Activated gamma-delta T cell treated with Interleukin-2 at 50 U/mL for 16 hours (primary cell): ENCODE measurements around the gene PTPRG.
"Not testable (repeated sequence)": the region's sequence is repeated elsewhere in the genome, so short reads cannot be mapped to it uniquely, and the experiment has no call there.

Experiments used
- DNase-seq: peaks from one replicate; pipeline ENCODE4 v3.0.0-alpha.2; 2020

PTPRG gene

GRCh38 chr3:61986473-61986872 is 425.1 kb downstream of the PTPRG start:
- no peak for DNase-seq

- DNase-seq, result no peak
Observed at GRCh38 chr3:61989681-61990080, 428.3 kb downstream of the PTPRG start.

GRCh38 chr3:61990327-61991027 is 429.1 kb downstream of the PTPRG start:
- DNase-seq, result no peak

- no peak for DNase-seq
Observed at GRCh38 chr3:61991706-61992105, 430.3 kb downstream of the PTPRG start.

GRCh38 chr3:61996366-61996765 is 435.0 kb downstream of the PTPRG start:
- DNase-seq, result no peak

GRCh38 chr3:61997101-61997500 is 435.7 kb downstream of the PTPRG start:
- DNase-seq, result no peak

- no peak for DNase-seq
Observed at GRCh38 chr3:62003835-62004234, 442.5 kb downstream of the PTPRG start.

GRCh38 chr3:62007036-62007435 is 445.7 kb downstream of the PTPRG start:
- DNase-seq, result no peak

GRCh38 chr3:62010989-62011388 is 449.6 kb downstream of the PTPRG start:
- DNase-seq, result no peak

GRCh38 chr3:62011666-62012065 is 450.3 kb downstream of the PTPRG start:
- DNase-seq, result no peak

GRCh38 chr3:62013951-62014350 is 452.6 kb downstream of the PTPRG start:
- no peak for DNase-seq

GRCh38 chr3:62015111-62015510 is 453.7 kb downstream of the PTPRG start:
- DNase-seq, result no peak

GRCh38 chr3:62019906-62020305 is 458.5 kb downstream of the PTPRG start:
- no peak for DNase-seq

- no peak for DNase-seq
Observed at GRCh38 chr3:62020706-62021105, 459.3 kb downstream of the PTPRG start.

GRCh38 chr3:62022312-62022711 is 460.9 kb downstream of the PTPRG start:
- no peak for DNase-seq

- DNase-seq, result no peak
Observed at GRCh38 chr3:62024882-62025281, 463.5 kb downstream of the PTPRG start.

GRCh38 chr3:62025913-62026312 is 464.5 kb downstream of the PTPRG start:
- no peak for DNase-seq

GRCh38 chr3:62027241-62027640 is 465.9 kb downstream of the PTPRG start:
- DNase-seq, result no peak

- DNase-seq, result no peak
Observed at GRCh38 chr3:62027796-62028195, 466.4 kb downstream of the PTPRG start.

GRCh38 chr3:62028236-62028635 is 466.9 kb downstream of the PTPRG start:
- no peak for DNase-seq

GRCh38 chr3:62032738-62033137 is 471.4 kb downstream of the PTPRG start:
- no peak for DNase-seq

- no peak for DNase-seq
Observed at GRCh38 chr3:62035402-62036057, 474.2 kb downstream of the PTPRG start.

GRCh38 chr3:62036726-62037125 is 475.4 kb downstream of the PTPRG start:
- DNase-seq, result no peak

GRCh38 chr3:62038798-62039197 is 477.4 kb downstream of the PTPRG start:
- DNase-seq, result not testable (repeated sequence)

GRCh38 chr3:62039586-62039985 is 478.2 kb downstream of the PTPRG start:
- DNase-seq, result no peak
